ENCODE measurements around the gene ATP1B4.

- TF ChIP-seq CTCF (conservative IDR thresholded peaks at IDR 0.05; ENCODE audit: low read length) (no peak), EZH2phosphoT487 (IDR thresholded peaks at IDR 0.05; ENCODE audit: borderline replicate concordance) (no peak)
Observed at GRCh38 chrX:120350450-120351138, 11.3 kb upstream of the ATP1B4 start.
